ENCODE results near the gene BBOX1. TPM values are rescaled to one million over a fixed set of nuclear protein-coding genes. Genes with fewer than 3 reads are reported as not detected.

BBOX1 gene
- total RNA-seq, 1 experiment from 2014 or later = not detected

GRCh38 chr11:27085605-27086004 is 45.0 kb downstream of the BBOX1 start:
- in situ Hi-C loops (cut with HindIII; ENCODE audit: low pct_unique_long_range_greater_than_20kb, low sequenced_read_pairs) (no loop called here), intact Hi-C loops (cut with micrococcal nuclease; ENCODE audit: unreplicated experiment) (no loop called here)
- Histone ChIP-seq H3K27me3 (ENCODE audit: control insufficient read depth, insufficient read depth, low read length) (no peaks in the 10 kb centered on the region), H3K4me3 (ENCODE audit: low read depth in 2 of 2, low read length in 2 of 2) (no peak overlapping the region), H3K4me1 (ENCODE audit: control insufficient read depth, insufficient read depth, low read length) (no peaks in the 10 kb centered on the region), H3K9me3 (ENCODE audit: control insufficient read depth, insufficient read depth, low read depth, low read length) (no peaks in the 10 kb centered on the region), H3K36me3 (ENCODE audit: control insufficient read depth, insufficient read depth, low read length) (no peaks in the 10 kb centered on the region), H3K27ac (ENCODE audit: low read length) (no peak overlapping the region)
- ATAC-seq (no peak), DNase-seq (ENCODE audit: low read depth, low spot score) (no peak)
- CTCF ChIA-PET = no interaction called here
- BruUV-seq (replicated peaks) = no TSS peak
- TF ChIP-seq TCF7L2 (IDR thresholded peaks at IDR 0.05; ENCODE audit: low read depth, low read length) = no peak
- no peak for TF ChIP-seq CTCF (IDR thresholded peaks at IDR 0.05)
- no peak for TF ChIP-seq SIN3A (IDR thresholded peaks at IDR 0.05; ENCODE audit: borderline replicate concordance, insufficient read depth, low read depth, low read length)
- no peak for TF ChIP-seq REST (IDR thresholded peaks at IDR 0.05; ENCODE audit: insufficient read depth in 1 of 2, low read depth in 2 of 2, low read length in 1 of 2)
- no peak for TF ChIP-seq POLR2AphosphoS5 (IDR thresholded peaks at IDR 0.05; ENCODE audit: low read depth, low read length)
- POLR2A ChIA-PET = no interaction called here

GRCh38 chr11:27087432-27087831 is 46.8 kb downstream of the BBOX1 start:
- Histone ChIP-seq H3K27ac (ENCODE audit: low read length) (no peak overlapping the region), H3K9me3 (ENCODE audit: control insufficient read depth, insufficient read depth, low read depth, low read length) (no peaks in the 10 kb centered on the region), H3K36me3 (ENCODE audit: control insufficient read depth, insufficient read depth, low read length) (no peaks in the 10 kb centered on the region), H3K27me3 (ENCODE audit: control insufficient read depth, insufficient read depth, low read length) (no peaks in the 10 kb centered on the region), H3K4me1 (ENCODE audit: control insufficient read depth, insufficient read depth, low read length) (no peaks in the 10 kb centered on the region), H3K4me3 (ENCODE audit: low read depth in 2 of 2, low read length in 2 of 2) (no peak overlapping the region)
- ChIA-PET POLR2A (no interaction called here), CTCF (no interaction called here)
- no TSS peak for BruUV-seq (replicated peaks)
- DNase-seq (ENCODE audit: low read depth, low spot score) = no peak
- intact Hi-C loops (cut with micrococcal nuclease; ENCODE audit: unreplicated experiment) (no loop called here), in situ Hi-C loops (cut with HindIII; ENCODE audit: low pct_unique_long_range_greater_than_20kb, low sequenced_read_pairs) (no loop called here)
- no peak for TF ChIP-seq POLR2AphosphoS5 (IDR thresholded peaks at IDR 0.05; ENCODE audit: low read depth, low read length)
- no peak for TF ChIP-seq TCF7L2 (IDR thresholded peaks at IDR 0.05; ENCODE audit: low read depth, low read length)
- TF ChIP-seq CTCF (IDR thresholded peaks at IDR 0.05) = no peak
- TF ChIP-seq SIN3A (IDR thresholded peaks at IDR 0.05; ENCODE audit: borderline replicate concordance, insufficient read depth, low read depth, low read length) = no peak
- TF ChIP-seq REST (IDR thresholded peaks at IDR 0.05; ENCODE audit: insufficient read depth in 1 of 2, low read depth in 2 of 2, low read length in 1 of 2) = no peak
- no peak for ATAC-seq
